HG03139 (cell line): ENCODE measurements around the gene SELENOK.
A peak's percentile ranks its signal among the peaks of the same experiment; 100 is the strongest.
"Not testable (repeated sequence)": the region's sequence is repeated elsewhere in the genome, so short reads cannot be mapped to it uniquely, and the experiment has no call there.

ENCODE experiments used
- ATAC-seq: cut with Tn5 transposase; IDR thresholded peaks from one replicate; pipeline ENCODE4 v1.9.1; 2021; ENCODE audit not compliant: unreplicated experiment

Gene SELENOK

DNA sequence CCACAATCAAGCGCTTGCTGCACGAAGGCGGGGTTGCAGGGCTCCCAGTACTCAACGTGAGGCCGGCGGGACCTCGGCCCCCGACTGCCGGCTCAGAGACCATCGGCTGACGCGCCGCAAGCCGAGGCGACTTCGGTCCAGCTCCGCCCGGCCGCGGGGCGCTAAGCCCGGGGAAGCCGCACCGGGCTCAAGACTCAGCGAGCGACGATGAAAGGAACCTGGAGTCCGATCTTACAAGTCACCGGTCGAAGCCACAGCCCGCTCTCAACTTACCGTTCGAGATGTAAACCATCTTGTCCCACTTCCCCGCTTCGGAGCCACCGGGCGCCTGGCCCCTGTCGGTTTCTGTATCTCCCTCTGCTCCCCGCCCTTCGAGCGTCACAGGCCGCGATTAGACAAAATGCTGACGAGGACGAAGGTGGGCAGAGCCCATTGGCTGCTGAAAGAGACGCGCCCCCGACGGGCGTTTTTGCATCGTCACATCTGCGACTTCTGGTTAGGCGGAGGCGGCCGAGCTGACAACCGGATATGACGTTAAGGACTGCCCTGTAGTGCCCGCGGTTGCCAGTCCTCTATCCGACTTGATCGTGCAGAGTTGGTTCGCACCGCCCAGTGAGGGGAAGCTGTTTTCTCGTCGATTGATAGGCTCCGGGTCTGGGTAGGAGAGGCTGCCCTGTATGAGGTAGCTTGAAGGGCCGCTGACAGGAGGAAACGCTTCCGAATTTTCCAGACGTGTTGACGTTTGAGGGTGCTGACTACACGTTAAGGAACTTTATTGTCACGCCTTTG, at the start of gene SELENOK:
SELENOK (minus strand) TSS at position 363 of the 789 bp plus-strand sequence.
- ATAC-seq, result peak; percentile 95

DNA sequence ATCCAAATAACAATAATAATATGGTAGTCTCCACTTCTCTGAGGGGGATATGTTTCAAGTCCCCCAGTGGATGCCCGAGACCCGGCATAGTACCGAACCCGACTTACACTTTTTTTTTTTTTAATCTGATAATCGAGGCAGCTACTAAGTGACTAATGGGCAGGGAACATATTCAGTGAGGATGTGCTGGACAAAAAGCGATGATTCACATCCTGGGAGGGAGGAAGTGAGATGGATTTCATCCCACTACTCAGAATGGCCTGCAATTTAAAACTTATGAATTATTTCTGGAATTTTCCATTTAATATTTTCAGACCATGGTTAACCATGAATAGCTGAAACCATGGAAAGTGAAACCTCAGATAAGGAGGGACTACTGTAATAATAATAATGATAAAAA, 49.5 kb upstream of the SELENOK start:
- ATAC-seq, result no peak

DNA sequence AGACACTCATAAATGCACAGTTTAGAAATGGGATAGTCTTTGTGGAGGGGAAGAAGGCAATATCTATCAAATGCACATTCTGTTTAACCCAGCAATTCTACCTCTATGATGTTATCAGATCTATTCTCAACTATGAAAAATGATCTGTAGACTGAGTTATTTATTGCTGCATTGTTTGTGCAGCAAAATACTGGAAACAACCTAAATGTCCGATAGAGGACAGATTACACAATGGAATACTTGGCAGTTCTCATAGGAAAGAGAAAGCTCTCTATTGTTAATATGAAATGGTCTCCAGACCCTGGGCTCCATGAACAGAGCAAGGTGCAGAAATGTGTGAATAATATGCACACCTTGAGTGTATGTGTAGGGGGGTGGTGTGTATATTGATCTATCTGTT, 49.0 kb upstream of the SELENOK start:
- no peak for ATAC-seq

GRCh38 chr3:53939813-53940212, 48.2 kb upstream of the SELENOK start:
- no peak for ATAC-seq

DNA sequence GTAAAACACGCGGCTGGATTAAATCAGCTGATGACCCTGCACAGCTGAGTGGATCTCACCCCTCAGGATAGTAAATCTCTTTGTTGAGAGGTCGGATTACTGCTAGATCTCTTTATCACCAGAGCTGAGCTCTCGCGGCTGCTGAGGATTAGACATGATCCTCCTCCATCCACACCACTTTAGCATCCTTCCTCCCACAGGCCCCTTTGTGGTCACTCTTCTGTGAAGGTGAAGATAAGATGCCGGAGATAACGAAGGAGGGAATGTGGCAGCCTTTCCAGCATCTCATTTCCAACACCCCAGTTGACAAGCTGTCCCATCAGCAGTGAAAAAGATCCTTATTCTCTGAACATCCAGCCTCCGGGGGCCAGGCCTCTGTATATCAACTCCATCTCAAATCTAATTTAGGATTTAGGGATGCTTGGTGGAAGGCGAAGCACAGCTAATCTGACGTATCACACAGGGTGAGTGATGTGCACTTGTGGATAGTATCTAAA, 47.5 kb upstream of the SELENOK start:
- ATAC-seq, result no peak

GRCh38 chr3:53938645-53939044, 47.0 kb upstream of the SELENOK start:
- no peak for ATAC-seq

GRCh38 chr3:53936347-53936746, 44.7 kb upstream of the SELENOK start:
- ATAC-seq, result no peak

DNA sequence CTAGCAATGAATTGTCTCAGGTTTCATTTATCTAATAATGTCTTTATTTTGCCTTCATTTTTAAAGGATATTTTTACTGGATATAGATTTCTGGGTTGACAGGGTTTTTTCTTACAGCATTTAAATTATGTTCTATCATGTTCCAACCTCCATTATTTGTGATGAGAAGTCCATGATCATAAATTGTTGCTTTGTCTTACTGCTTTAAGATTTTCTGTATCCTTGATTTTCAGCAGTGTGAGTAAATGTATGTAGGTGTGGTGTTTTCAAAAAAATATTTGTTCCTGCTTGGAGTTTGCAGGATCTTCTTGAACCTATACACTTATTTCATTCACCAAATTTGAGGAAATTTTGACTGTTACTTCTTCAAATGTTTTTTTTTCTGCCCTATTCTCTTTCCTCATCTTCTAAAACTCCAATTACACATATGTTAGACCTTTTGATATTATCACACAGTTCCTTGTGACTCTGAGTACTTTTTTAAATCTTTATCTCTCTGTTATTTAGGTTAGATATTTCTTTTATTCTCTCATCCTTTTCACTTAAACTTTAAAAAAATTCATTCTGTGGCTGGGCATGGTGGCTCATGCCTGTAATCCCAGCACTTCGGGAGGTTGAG, 43.7 kb upstream of the SELENOK start:
- ATAC-seq, result no peak

GRCh38 chr3:53927208-53927872, 35.7 kb upstream of the SELENOK start:
- ATAC-seq, result not testable (repeated sequence)

- ATAC-seq, result peak; percentile 60
Observed at GRCh38 chr3:53921296-53921695, 29.6 kb upstream of the SELENOK start.

- ATAC-seq, result no peak
Observed at GRCh38 chr3:53919741-53920140, 28.1 kb upstream of the SELENOK start.

- ATAC-seq, result no peak
Observed at GRCh38 chr3:53913401-53913800, 21.7 kb upstream of the SELENOK start.

GRCh38 chr3:53902711-53903110, 11.1 kb upstream of the SELENOK start:
- ATAC-seq, result no peak

DNA sequence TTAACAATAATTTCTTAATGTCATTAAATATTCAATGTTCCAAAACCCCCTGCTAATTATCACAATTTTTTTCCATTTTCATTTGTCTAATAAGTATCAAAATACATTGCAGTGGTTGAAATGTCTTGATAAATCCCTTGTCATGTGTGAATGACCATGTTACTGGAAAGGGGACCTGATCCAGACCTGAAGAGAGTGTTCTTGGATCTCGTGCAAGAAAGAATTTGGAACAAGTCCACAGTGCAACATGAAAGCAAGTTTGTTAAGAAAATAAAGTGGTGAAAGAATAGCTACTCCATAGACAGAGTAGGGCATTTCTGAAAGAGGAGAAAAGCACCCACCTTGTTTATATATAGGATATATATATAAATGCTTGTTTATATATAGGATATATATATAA, 10.4 kb upstream of the SELENOK start:
- no peak for ATAC-seq

DNA sequence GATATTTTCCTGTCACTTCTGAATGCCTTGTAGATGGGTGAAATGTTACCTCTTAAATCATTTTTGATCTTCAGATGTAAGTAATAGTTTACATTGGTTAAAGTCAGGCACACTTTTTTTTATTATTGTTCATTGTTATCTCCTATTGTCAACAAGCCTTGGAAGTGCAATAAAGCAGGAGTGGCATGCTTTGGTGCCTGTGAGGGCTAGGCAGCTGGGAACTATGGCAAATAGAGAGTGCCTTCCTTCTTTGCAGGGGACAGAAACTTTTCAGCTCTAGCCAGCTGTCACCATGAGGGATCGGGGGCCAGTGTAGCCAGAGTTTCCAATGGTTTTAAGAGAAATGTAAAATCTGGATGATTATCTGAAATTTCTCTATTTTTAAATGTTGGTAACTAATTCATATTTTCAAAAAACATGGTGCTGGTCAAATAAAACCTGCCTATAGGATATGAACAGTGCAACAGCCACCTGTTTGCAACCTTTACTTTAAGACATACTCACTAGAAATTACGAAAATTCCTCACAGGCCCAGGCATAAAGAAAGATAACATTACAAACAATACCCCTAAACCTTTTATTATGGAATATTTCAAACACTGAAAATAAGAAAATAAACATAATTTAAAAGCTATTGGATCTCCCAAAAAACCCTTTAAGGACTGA, 9.1 kb upstream of the SELENOK start:
- no peak for ATAC-seq

DNA sequence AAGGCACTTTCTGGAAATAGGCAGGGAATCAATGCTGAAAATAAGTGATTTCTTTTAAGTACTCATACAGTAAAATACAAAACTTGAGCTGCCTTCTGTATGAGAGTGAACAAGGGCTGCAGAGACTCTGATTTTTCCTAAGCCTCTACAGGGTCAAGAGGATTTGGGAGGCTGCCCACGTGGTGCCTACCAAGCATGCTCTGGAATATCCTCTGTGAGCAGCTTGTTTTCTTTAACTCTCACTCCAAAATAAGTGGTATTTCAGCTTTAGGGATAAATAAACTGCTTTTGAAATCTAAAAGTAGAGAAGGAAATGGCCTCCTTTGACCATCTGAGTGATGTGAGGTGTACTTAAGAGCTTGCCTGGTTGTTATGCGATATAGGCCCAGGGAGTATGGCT, 8.1 kb upstream of the SELENOK start:
- no peak for ATAC-seq

DNA sequence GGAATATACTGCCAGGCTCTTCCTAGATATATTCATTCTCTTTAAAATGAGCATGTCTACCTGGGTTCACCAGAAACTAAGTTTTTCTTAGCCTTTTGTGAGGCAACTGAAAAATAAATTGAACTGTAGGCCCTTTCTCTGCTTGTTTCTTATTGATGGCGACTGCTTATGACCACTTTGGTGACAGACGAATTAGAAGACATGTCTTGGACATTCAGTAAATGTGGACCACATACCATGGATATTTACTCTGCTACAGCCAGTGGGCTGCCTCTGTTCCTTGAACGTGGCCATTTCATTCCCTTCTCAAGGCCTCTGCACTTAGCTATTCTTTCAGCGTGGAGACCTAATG, 603 bp upstream of the SELENOK start:
- no peak for ATAC-seq

DNA sequence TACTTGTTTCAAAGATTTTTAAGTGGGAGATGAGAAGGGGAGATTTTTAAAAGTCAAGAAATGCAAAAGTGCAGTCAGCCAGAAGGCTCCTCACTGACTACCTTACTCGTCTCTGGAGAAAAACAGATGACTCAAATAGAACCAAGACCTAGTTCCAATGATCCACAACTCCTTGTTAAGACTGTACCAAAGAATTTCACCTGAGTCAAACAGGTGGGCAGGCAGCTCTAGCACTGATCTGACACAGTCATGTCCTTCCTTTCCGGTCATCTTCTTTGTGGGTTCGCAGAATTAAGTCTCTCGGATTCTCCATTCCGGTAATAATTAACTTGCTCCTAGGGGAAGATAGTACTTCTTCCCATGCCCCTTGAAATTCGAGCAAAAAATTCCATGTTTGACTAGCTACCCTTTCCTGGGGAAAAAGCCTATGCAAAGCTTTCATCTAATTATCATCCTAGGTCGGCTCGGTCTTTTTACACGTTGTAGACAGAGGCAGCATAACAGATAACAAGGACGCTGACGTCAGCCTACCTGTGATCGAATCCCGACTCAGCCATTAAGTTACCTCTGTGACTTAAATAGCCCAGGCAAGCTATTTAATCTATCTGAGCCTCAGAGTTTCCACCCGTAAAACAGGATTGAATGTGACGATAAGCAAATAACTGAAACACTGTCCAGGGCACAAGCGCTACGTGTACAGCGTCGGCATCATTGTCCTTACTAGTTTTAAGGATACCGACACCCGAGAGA, 758 bp downstream of the SELENOK start:
- ATAC-seq, result no peak

DNA sequence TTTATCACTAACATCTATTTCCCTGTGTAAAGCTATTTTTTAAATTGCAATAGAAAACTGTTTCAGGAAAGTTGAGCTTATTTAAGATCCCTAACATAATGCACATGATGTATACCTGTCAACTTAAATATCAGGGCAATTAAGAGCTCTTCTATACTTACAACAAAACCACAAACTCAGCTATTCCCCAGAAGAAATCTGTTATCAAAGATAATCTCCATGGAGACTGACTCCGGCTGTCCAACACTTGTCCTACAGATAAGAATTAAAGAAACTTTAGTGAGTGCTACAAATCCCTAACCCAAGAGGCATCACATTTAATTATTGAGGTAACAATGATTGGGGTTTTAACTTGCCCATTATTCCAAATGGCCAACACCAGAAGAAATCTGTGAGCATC, 3.4 kb downstream of the SELENOK start:
- ATAC-seq, result no peak

DNA sequence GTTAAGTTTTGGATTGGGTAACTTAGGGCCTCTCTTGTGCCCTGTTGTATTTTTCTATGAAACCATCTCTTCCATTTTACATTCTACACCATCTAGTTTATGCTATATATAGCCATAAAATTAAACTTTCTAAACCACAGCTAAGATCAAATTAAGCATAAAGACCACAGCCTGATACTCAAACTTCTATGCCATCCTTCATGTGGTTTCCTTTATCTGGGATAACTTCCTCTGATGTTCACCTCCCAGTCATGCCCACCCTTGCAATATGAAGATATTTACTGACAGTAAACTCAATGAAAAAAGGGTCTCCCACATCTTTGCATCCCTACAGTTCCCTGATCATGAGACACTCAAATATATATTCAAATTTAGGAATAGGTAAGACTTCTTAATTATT, 4.2 kb downstream of the SELENOK start:
- no peak for ATAC-seq

DNA sequence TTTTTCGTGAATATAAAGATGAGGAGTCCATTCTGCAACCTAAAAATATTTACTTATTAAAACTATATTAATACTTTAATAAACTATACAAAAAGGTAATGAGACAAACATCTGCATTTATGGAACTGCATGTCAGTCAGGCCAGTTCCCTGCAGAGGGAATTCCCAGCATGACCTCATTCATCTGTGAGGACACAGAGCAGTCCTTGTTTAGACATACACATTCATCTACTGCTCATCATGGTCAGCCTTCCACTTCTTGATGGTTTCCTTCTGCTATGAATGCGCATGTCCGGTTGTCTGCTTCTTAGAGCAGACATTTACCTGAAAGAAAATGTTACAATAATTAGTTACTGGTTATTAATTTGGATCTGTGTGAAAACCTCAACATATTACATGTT, 6.4 kb downstream of the SELENOK start:
- ATAC-seq, result no peak
